Neural cell (in vitro differentiated cells): ENCODE data around the gene LRMDA.

Source experiments
- MXI1 ChIP-seq: fragments of 450-650 bp; conservative IDR thresholded peaks from 2 replicates; pipeline ENCODE4 v1.6.1; 2014; ENCODE audit warnings: antibody characterized with exemption, mild to moderate bottlenecking; ENCODE audit not compliant: poor library complexity, severe bottlenecking
- RAD21 ChIP-seq: fragments of 450-650 bp; conservative IDR thresholded peaks from 2 replicates; pipeline ENCODE4 v1.6.1; 2014; ENCODE audit warnings: antibody characterized with exemption, mild to moderate bottlenecking, moderate library complexity
- SMC3 ChIP-seq: fragments of 450-650 bp; conservative IDR thresholded peaks from 2 replicates; pipeline ENCODE4 v1.6.1; 2014; ENCODE audit warnings: antibody characterized with exemption, mild to moderate bottlenecking, moderate library complexity; ENCODE audit not compliant: poor library complexity
- TF ChIP-seq, protein P1 (sequence below): fragments of 450-650 bp; IDR thresholded peaks from 2 replicates; pipeline ENCODE4 v1.5.1; 2014; ENCODE audit warnings: antibody characterized with exemption, mild to moderate bottlenecking, moderate library complexity; ENCODE audit not compliant: poor library complexity, severe bottlenecking

- TF ChIP-seq MXI1, result no peak
- TF ChIP-seq SMC3, result no peak
- TF ChIP-seq, protein P1, sequence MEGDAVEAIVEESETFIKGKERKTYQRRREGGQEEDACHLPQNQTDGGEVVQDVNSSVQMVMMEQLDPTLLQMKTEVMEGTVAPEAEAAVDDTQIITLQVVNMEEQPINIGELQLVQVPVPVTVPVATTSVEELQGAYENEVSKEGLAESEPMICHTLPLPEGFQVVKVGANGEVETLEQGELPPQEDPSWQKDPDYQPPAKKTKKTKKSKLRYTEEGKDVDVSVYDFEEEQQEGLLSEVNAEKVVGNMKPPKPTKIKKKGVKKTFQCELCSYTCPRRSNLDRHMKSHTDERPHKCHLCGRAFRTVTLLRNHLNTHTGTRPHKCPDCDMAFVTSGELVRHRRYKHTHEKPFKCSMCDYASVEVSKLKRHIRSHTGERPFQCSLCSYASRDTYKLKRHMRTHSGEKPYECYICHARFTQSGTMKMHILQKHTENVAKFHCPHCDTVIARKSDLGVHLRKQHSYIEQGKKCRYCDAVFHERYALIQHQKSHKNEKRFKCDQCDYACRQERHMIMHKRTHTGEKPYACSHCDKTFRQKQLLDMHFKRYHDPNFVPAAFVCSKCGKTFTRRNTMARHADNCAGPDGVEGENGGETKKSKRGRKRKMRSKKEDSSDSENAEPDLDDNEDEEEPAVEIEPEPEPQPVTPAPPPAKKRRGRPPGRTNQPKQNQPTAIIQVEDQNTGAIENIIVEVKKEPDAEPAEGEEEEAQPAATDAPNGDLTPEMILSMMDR, result no peak
- no peak for TF ChIP-seq RAD21
Measured at GRCh38 chr10:76001019-76001418, 569.6 kb downstream of the LRMDA start.
